HuH-7 (cell line): ENCODE results near the gene PRPSAP1.
"Not testable (repeated sequence)": the region's sequence is repeated elsewhere in the genome, so short reads cannot be mapped to it uniquely, and the experiment has no call there.

Experiments used
- DNase-seq: peaks from one replicate; pipeline ENCODE4 v3.0.0; 2011; ENCODE audit warnings: low spot score

PRPSAP1 gene

DNA sequence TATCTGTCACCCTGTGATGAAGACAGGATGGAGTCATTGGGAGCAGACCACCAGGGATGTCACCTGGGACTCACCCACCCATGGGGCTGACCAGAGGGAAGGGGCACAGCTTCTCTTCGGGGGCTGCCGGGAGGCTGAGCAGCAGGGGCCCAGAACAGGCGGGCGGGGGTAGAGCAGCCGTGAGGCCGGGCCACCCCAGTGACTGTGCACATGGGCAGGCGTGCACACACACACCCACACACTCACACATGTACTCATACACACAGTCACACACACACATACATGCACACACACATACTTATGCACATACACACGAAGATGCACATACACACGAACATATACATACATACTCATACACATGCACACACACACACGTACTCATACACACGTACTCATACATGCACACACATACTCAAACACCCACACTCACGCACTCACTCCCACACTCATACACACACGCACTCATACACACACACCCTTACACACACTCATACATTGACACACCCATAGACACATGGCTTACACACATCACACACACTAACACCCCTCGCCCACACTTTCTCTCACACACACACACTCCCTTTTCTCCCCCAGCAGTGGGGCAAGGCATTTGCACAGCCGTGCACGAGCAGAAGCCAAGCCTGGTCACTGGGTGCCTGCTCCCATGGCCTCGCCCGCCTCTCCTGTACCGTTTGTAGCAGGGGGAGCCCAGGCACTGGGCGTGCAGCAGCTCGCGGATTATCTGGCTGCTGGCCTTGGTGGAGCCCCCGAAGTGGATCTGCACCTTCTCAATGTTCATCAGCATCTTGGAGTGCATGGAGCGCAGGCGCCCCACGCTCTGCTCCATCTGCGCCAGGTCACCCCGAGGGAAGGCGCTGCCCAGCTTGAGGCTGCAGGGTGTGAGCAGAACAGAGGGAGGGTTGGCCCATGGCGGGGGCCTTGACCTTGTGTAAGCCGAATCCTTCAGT, 76.1 kb downstream of the PRPSAP1 start:
- DNase-seq: no peak

DNA sequence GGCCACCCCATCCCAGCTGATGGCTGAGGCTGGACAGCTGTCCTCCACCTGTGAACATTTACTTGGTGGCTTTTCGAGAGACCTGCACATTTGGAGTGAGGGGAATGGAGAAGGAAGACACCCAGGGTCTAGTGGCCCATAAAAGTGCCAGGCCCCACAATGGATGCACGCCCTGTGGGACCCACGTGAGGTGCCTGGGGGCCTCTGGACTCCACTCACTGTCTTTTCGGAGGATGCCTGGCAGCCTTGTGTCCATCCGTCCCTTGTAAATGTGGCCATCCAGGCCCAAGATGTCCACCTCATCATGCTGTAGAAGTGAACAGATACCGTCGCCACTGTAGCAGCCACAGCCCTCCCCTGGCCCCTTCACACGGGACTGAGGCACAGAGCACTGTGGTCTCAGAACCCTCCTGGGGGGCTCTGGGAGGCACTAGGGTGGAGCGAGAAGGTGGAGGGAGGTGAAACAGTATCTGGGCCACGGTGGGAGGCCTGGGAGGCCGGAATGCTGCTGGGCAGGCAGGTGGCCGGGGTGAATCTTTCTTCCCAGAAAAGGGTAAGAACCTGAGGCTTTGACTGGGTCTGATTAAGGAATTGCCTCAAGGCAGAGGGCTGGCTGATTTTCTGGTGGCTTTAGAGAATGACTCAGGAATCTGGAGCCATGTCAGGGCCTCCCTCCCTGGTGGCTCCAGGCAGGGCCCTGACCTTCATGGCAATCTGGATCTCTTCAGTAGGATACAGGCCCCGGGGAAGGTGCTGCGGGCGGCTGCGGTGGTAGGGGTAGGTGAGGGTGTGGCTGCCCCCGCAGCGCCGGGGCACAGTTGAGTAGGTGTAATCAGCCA, 77.0 kb downstream of the PRPSAP1 start:
- DNase-seq: no peak

DNA sequence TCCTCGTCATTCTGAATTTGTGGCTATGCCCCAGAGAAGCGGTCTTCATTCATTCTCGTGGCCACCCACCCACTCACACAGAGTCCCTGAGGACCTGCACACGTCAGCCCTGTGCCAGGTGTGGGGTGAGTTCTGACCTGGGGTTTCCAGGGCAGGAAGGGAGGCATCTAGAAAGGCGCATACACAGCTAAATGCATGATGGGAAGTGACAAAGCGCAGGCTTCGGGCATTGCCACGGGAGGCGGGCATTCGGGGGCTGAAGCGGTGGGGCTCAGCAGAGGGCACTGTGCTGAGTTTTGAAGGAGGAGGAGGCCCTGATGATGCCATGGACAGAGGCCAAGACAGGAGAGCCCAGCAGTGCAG, 77.7 kb downstream of the PRPSAP1 start:
- no peak for DNase-seq

DNA sequence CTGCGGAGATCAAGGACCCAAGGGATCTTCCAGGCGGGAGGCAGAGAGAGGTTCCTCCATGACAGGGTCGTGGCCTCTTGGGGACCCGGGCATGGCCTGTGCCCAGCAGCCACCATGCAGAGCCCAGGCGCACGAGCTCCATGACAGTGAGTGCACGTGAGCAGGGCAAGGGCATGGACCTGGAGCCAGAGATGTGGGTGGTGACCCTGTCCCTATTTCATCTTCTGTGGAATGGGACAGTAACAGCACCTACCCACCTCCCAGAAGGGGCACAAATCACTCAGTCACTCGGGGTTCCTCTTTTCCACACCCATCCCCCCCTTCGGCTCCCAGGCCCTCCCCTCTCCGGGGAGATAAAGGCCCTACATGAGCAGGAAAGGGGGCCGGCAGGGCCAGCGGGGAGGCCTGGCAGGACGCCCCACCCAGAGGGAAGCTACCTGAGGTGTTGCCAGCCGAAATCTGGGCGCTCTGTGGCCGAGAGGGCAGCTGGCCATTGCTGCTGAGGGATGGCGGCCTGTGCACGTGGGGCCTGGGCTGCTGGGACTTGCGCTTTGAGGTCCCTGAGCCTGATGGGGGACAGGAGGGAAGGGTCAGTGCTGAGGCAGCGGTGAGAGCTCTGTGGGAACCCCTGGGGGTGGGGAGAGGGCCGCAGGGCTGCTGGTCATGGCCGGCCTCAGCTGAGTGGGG, 78.2 kb downstream of the PRPSAP1 start:
- no peak for DNase-seq

DNA sequence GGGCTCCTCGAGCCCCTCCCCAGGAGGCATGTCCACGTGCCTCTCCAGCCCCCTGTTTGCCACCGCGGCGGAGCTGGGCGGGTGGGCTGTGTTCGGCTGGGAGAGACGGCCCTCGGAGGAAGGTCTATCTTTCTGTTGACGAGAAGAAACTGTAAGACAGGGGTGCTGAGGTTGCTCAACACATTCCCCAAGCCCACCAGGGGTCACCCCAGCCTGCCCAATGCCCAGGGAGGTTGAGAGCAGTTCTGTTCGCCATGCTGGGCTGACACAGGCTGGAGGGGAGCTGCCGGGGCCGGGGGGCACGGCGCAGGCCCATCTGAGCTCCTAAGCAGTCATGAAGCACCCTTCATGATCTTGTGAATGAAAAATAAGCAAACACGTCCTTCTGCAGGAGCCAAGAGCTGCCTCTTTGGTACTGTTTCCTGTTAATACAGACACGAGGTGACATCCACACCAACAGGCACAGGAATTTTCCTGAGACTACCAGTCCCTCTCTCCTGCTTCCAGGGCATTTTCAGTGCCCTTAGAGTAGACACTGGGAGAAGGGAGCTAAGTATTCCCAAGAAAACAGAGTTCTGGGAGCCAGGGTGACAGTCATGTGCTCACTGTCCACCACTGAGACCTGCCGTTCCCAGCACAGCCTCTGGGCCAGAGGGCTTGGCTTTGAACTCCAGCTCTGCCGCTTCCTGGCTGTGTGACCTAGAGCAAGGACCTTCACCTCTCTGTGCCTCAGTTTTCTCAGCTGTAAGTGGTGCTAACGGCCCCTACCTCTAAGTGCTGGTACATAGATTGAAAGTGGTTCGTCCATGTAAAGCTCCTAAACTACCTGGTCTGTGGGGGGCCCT, 79.4 kb downstream of the PRPSAP1 start:
- no peak for DNase-seq

DNA sequence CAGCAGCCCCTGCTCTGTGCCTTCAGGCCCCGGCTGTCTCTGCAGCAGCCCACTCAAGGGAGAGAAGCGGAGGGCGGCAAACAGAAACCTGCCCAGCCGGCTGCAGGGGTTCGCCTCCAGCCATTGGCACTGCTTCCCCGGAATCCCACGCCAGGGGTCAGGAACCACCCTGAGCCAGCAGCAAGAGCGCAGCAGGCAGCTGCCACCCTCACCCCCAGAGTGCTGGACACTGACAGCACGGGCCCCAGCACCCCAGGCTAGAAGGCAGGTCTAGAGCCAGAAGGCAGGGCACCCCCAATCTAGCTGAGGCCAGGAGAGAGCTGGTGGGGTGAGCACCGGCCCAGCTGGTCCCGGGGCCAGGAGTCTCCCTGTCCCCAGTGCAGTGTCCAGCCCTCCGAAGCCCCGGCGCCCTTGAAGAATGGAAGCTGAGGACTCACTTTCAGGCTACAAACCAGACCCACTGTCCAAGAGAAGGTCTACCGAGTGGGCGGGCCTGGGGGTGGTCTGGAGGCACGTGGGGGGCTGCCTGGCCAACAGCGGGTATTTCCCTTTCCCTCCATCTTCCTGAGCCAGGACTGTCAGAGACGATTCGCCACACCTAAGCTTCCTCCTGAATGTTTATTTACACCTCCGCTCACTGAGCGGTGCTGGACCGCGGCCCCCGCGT, 80.1 kb downstream of the PRPSAP1 start:
- no peak for DNase-seq

DNA sequence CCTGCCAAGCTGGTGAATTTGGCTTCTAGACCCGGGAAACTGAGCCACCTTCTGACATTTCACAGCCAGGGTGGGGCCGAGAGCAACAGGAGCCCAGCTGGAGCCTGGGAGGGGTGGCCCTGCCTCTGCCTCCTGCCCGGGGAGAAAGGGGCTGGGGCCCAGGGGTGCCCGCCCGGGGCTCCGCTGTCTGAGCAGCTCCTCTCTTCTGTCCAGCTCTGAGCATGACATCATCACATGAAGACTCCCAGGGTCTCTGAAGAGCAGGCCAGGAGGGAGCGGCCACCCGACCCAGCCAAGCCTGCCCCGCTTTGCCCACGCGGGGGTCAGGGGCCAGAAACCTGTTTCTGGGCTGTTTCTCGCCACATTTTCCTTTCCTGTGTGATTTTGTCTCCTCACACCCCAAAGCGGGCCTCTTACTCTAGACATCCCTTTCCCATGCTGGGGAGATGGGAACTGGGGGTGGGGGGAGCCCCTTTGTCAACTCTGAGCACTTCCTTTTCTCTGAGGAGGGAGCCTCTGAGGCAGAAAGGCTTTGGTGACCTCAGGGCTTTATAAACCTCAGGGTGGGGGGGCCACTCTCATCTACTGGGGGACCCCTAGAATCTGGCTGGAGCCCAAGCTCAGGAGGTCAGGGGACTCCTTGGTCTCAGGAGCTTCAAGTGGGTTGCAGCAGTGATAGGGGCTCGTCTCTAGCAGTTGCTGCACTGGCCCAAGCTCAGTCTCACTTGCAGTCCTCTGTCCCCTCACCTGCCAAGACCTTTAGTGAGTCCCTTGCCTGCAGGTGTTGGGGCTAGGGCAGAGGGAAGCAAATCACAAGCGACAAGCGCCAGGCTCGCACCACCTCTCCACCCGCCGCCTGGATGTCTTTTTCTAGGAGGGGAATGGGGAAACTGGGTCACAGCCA, 80.9 kb downstream of the PRPSAP1 start:
- DNase-seq: no peak

DNA sequence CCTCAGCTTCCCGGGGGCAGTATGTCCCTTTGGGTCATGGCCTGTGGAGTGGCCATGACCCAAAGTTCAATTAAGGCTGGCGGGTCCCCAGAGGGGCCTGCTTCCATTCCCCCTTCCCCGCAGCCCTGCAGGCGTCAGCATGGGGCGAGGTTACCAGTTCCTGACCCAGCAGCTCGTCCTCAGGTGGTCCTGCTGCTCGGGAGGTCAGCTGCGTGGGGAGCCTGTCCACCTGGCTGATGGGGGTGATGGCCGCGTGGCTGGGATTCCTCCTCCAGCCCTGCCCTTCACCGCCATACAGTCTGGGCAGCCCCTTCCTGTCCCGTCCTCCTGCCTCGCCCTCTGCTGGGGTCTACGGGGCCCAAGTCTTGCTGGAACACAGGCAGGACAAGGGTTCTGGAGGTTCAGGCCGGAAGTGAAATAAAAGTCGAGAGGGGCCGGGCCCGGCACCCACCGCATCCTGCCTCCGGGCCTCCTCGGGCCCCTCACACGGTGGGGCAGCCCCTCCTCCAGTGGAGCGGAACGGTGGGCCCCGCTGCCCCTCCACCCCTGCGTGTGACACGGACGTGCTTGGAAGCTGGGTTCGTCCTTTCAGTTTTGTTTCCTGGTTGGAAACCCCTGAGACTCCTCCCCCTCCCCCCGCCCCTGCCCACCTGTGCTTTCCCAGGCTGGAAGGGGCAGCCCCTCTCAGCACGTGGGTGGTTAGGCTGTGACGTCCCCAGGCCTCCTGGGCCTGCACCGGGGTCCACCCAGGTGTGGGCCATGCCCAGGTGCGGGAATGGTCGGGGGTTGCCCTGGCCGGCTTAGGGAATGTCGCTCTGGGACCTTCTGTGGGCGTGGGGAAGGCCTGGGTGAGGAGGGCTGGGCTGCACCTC, 81.8 kb downstream of the PRPSAP1 start:
- DNase-seq: no peak

DNA sequence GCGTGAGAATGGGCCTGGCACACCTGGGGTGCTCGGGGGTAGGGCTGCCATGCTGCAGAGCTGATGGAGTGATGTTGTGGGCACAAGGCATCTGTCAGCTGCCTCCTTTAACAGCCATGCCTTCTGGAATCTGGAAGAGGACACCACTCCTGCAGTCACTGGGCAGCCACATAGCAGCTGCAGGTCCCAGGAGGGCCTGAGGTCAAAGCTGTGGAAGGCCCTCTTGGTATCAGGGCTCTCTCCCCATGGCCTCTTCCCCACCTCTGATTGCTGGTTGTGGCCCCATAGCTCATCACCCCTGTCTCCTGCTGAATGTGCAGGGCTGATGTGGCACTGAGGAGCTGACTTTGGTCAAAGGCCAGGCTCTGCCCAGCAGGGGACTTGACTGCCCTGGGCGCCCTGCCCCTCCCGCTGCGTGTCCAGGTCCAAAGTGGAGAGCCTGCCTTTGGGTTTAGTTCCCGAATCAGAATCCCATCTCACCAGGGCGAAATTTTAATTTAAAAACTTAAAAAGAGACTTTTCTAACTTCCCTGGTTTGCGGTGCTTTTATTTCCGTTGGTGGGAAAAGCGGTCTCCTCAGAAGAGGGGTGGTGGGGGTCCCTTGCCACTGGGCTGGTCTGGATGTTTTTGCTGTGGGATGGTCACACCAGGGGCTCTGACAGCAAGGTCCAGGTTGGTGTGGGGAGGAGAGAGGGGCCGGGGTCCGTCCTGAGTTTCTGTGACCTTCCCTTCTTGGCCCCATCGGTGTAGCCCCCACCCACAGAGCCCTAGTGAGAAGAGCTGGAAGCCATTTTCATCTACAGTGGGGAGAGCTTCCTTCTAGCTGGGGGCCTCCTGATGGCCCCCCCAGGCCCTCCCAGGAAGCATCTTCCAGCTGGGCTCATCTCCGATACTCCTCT, 82.7 kb downstream of the PRPSAP1 start:
- DNase-seq: no peak

DNA sequence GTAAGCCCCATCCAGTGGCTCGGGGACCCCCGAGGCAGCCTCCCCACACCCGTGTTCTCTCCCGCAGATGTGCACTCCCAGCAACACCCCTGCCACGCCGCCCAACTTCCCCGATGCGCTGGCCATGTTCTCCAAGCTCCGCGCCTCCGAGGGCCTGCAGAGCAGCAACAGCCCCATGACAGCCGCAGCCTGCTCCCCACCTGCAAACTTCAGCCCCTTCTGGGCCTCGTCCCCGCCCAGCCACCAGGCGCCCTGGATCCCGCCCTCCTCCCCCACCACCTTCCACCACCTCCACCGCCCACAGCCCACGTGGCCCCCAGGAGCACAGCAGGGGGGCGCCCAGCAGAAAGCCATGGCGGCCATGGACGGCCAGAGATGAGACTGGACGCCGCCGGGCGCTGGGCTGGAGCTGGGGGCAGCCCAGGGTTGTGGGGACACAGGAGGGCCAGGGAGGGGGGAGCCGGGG, 83.6 kb downstream of the PRPSAP1 start:
- no peak for DNase-seq

DNA sequence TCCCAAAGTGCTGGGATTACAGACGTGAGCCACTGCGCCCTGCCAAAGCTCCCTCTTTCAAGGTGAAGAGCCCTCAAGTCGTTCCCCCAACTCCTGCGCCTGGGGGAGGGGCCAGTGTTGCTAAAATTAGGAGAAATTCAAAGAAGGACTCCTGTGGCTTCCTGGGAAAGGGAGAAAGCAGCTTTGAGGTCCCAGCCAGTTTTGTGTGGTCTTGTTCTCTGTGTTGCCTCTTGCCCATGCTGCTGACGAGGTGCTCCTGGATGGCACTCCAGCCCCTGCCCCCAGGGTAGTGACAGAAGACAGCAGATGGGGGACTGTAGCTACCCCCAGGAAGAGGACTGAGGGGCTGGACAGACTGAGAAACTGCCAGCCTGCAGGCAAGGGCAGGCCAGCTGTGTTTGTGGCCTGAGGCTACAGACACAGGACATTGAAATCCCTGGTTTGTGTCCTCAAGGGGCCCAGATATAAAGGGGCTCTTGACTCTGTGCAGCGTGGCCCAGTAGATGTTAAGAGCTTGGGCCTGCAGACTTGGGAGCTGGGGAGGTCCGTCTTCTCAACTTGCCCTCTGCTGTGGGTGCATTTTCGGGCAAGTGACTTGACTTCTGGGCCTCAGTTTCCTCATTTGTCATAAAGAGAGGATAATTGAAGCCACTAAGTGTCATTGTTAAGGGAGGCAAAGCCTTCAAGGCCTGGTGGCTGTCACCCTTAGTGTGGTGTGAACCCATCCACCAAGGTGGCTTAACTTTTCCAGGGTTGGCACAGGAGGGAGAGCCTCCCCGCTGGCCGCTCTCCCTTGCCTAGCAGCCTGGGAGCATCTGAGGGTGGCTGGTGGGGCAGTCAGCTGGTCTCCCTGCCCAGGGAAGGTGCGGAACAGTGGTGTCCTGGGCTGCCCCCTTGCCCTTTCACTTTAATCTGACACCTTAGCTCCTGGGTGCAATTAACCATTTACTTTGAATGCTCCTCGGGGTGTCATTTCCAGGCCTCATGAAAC, 84.4 kb downstream of the PRPSAP1 start:
- no peak for DNase-seq

DNA sequence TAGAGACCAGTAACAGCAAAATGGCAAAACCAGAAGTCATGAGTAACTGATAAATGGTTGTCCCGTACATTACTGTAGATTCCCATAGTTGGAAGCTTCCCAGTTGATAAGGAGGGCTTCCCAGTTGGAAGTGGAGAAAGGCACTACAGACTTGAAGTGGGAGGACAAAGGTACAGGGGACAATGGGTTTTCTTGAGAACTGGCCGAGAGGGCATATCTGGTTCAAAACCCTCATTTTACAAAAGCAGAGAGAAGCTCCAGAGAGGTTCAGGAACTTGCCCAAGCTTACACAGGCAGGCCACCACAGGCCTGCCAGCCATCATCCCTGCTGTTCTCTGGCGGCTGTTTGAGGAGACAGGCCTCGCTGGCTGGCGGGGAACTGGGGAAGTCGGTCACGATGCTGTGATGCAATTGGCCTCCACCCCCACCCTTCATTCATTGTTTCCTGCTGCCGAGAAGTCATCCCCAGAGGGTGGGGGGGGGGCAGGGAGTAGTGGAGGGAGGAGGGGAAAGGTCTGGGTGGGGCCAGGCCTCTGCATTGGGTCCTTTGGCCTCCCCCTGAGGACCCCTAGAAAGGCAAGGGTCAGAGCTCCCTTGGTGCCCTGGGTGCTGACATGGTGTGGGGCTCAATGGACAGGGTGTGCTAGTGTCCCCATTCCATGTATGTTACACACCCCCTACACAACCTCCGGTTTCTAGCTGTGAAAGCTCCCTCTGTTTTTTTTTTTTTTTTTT, 85.5 kb downstream of the PRPSAP1 start:
- DNase-seq: no peak

DNA sequence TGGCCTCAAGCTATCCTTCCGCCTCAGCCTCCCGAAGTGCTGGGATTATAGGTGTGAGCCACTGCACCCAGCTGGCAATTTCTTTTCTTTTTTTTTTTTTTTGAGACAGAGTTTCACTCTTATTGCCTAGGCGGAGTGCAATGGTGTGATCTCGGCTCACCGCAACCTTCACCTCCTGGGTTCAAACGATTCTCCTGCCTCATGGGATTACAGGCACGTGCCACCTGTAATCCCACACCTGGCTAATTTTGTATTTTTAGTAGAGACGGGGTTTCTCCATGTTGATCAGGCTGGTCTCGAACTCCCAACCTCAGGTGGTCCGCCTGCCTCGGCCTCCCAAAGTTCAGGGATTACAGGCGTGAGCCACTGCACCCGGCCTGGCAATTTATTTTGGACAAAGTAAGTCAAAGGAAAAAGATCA, 86.1 kb downstream of the PRPSAP1 start:
- not testable (repeated sequence) for DNase-seq

DNA sequence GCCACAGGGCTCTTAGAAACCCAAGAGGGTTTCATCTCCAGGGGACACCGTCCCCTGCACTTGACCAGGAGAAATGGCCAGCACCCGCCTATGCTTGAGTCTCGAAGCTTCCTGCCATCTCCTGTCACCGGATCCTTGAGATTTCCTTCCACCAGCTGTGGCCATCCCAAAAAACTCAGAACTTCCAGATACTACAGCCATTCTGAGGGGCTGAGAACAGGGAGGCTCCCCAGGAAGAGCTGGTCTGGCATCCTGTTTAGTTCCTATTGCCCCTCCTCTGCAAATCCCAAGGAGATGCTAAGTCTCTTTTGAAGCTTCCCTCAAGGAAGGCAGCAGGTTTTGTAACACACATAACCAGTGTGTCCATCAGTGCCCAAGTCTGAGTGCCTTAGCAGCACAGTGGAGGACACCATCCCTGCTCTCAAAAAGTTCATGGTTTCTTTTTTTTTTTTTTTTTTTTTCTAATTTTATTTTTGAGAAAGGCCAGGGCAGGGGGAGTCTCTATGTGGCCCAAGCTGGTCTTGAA, 86.6 kb downstream of the PRPSAP1 start:
- DNase-seq: no peak

DNA sequence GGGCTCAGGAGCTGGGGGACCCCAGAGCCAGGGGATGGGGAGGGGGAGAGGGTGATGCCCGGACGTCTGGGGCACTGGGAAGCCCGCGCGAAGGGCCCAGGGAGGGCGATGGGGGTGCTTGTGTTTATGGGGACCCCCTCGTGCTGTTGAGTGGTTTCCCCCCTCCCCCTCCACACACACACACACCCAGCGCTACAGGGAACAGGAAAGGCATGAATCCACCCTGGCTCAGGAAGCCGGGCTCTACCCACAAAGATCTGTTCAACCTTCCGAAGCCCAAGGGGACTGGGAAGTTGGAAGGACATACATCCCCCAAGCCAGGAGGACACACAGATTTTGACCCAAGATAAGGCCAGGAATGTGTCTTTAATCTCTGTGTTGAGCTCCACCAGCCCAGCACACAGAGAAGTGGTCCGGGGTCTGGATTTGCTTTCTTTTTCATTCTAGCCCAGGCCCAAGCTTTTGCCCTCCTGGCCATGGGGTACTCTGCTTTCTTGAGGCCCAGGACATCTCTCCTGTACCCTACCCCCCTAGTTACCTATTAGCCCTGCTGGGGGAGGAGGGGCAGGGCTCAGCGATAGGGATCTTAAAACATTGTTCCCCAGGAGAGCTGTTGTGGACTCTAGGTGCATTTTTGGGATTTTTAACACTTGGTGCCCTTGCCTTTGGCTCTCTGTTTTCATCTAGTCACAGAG, 87.3 kb downstream of the PRPSAP1 start:
- no peak for DNase-seq
